ENCODE data around the gene ZSCAN25. TPM values are rescaled to one million over a fixed set of nuclear protein-coding genes. Genes with fewer than 3 reads are reported as not detected.

The ZSCAN25 gene
- total and polyA plus RNA-seq, 4 experiments from 2014 or later: 10.2 to 43.1 (median 29.4) TPM

DNA sequence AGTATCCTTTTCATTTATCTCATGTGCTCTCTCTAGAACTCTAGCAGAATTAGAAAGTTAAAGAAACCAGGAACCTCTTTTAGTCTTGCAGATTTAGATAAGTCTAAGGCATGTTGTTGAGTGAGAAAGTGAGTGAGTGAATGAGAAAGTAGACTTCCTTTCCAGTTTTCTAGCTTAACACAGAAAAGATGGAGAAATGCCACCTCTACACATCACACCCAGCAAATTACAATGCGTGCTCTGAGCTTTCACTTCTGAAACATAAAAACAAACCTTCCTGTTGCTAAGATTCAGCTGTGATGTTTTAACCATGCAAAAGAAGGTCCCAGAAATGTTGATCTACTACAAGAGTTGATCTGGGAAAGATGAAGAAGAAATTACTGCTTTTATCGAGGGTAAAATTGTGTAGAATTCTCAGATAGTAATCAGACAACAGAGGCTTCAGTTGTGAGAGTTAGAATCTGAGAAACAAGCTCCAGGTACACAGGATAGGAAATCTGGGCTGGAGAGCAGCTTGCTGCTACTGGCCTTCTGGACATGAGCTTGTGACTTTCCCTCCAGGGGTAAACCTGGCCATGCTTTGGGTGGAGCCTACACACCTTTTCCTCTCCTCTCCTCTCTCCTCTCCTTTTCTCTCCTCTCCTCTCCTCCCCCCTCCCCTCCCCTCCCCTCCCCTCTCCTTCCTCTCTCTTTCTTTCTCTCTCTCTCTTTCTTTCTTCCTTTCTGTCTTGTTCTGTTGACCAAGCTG, 58.4 kb downstream of the ZSCAN25 start:
- Mint-ChIP-seq H3K36me3 (peaks cover 0 to 5% of the 10 kb centered on the region in 2 donors), H3K4me1 (peaks cover 11 to 26% (median 17%) of the 10 kb centered on the region in 4 donors), H3K4me3 (peak overlapping the region in 6 of 8 donors; percentile 14 to 58 (median 36)), H3K27me3 (peaks cover 0 to under 1% of the 10 kb centered on the region in 2 donors), H3K9me3 (no peaks in the 10 kb centered on the region), H3K27ac (peak overlapping the region in 6 of 7 donors; percentile 54 to 96 (median 73))
- no peaks in the 10 kb centered on the region for H3K27me3 ChIP-seq (ENCODE audit: insufficient read depth, low read length)
- peaks cover 6% of the 10 kb centered on the region for H3K4me1 ChIP-seq (ENCODE audit: insufficient read depth, low read length)
- intact Hi-C loops (cut with micrococcal nuclease): no loop called here
- peak in 1 of 5 donors; percentile 5 for DNase-seq
- CTCF ChIA-PET (ENCODE audit: partially characterized antibody): no interaction called here
- H3K36me3 ChIP-seq (ENCODE audit: insufficient read depth, low read length): no peaks in the 10 kb centered on the region
- H3K4me3 ChIP-seq (ENCODE audit: low read length in 2 of 2): no peak overlapping the region
- no peak overlapping the region for H3K27ac ChIP-seq (ENCODE audit: low read depth, low read length)
- POLR2A ChIA-PET (ENCODE audit: partially characterized antibody): no interaction called here
- H3K9me3 ChIP-seq (ENCODE audit: control insufficient read depth in 1 of 2, low read length in 2 of 2): no peaks in the 10 kb centered on the region

DNA sequence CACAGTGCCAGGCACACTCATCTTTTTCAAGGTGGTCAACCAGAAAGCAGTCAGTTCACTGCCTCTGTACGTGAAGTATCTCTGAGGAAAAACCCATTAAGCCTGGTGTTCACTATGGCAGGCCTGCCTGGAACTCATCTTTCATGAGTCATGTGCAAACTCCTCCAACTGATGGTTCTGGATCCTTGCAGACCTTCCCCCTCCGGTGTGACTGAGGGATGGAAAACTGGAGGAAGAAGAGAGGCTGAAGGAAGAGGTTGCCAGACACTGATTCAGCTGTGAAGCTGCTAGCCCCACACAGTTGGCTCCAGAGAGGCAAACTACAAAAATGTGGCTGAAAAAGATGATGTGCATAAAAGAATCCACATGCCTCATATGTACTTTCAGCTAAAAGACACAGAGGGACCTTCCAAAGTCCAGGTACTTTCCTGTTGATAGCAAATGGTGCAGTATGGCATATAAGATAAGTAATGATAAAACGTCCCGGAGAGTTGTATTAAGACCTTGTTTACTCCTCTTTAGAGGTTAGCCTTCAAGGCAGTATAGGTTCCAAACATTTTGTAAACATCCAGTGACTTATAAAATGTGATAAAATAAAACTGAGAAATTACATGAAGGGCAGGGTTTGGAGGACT, 60.4 kb downstream of the ZSCAN25 start:
- H3K27ac Mint-ChIP-seq: peak overlapping the region in 1 of 7 donors; percentile 29
- no peaks in the 10 kb centered on the region for H3K36me3 ChIP-seq (ENCODE audit: insufficient read depth, low read length)
- peaks cover 0 to 5% of the 10 kb centered on the region in 2 donors for H3K27me3 Mint-ChIP-seq
- no peaks in the 10 kb centered on the region for H3K27me3 ChIP-seq (ENCODE audit: insufficient read depth, low read length)
- peaks cover 2 to 18% of the 10 kb centered on the region in 2 donors for H3K36me3 Mint-ChIP-seq
- H3K27ac ChIP-seq (ENCODE audit: low read depth, low read length): no peak overlapping the region
- H3K9me3 ChIP-seq (ENCODE audit: control insufficient read depth in 1 of 2, low read length in 2 of 2): no peaks in the 10 kb centered on the region
- no peak for DNase-seq
- intact Hi-C loops (cut with micrococcal nuclease): no loop called here
- H3K4me3 Mint-ChIP-seq: no peak overlapping the region
- ChIA-PET POLR2A (ENCODE audit: partially characterized antibody) (no interaction called here), CTCF (ENCODE audit: partially characterized antibody) (no interaction called here)
- H3K4me1 Mint-ChIP-seq: peaks cover 11 to 26% (median 17%) of the 10 kb centered on the region in 4 donors
- peaks cover 6% of the 10 kb centered on the region for H3K4me1 ChIP-seq (ENCODE audit: insufficient read depth, low read length)
- H3K4me3 ChIP-seq (ENCODE audit: low read length in 2 of 2): no peak overlapping the region
- H3K9me3 Mint-ChIP-seq: peaks cover 0 to 3% (median 0%) of the 10 kb centered on the region in 8 donors

DNA sequence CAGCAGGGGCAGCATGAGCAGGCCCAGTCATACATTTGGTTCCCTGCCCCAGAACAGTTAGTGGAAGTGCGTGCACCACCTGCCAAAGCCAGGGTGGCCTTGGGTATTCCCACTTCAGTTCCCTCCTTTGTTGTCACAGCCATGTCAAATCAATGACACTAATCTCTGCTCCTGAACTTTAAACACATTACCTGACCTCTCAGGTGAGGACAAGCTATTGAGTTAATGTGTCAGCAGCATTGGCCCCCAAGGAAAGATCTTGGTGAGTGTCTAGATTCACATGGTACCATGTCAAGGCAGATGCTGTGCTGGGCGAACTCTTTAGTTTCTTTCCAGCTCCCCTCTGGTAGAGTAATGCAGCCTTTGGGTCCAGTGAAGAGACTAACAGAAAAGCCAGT, 60.9 kb downstream of the ZSCAN25 start:
- Mint-ChIP-seq H3K4me1 (peaks cover 11 to 26% (median 16%) of the 10 kb centered on the region in 4 donors), H3K36me3 (peaks cover 2 to 24% of the 10 kb centered on the region in 2 donors), H3K27me3 (peaks cover 0 to 5% of the 10 kb centered on the region in 2 donors), H3K9me3 (peaks cover 0 to 4% (median 1%) of the 10 kb centered on the region in 8 donors), H3K27ac (no peak overlapping the region), H3K4me3 (no peak overlapping the region)
- Histone ChIP-seq H3K27ac (ENCODE audit: low read depth, low read length) (no peak overlapping the region), H3K27me3 (ENCODE audit: insufficient read depth, low read length) (no peaks in the 10 kb centered on the region), H3K9me3 (ENCODE audit: control insufficient read depth in 1 of 2, low read length in 2 of 2) (no peaks in the 10 kb centered on the region), H3K36me3 (ENCODE audit: insufficient read depth, low read length) (no peaks in the 10 kb centered on the region), H3K4me3 (ENCODE audit: low read length in 2 of 2) (no peak overlapping the region), H3K4me1 (ENCODE audit: insufficient read depth, low read length) (peaks cover 6% of the 10 kb centered on the region)
- no peak for DNase-seq
- POLR2A ChIA-PET (ENCODE audit: partially characterized antibody): no interaction called here
- CTCF ChIA-PET (ENCODE audit: partially characterized antibody): no interaction called here
- intact Hi-C loops (cut with micrococcal nuclease): no loop called here

DNA sequence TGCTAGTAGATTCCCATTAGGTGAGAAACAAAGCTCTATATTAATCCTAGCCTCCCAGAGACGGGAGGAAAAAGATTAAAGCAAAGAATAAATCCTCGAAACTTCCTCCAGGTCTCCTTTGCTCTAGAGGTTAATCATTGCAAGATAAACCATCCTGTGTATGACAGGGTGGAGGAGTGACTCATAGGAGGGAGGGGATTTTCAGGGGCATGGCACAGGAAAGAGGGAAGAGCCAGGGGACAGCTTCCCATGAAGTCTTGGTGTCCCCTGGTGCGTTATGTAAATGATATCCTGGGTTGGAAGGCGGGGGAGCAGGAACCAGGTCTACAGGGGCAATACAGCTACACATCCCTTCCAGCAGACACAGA, 62.3 kb downstream of the ZSCAN25 start:
- Histone ChIP-seq H3K4me1 (ENCODE audit: insufficient read depth, low read length) (peaks cover 6% of the 10 kb centered on the region), H3K36me3 (ENCODE audit: insufficient read depth, low read length) (no peaks in the 10 kb centered on the region), H3K4me3 (ENCODE audit: low read length in 2 of 2) (no peak overlapping the region), H3K27me3 (ENCODE audit: insufficient read depth, low read length) (no peaks in the 10 kb centered on the region), H3K27ac (ENCODE audit: low read depth, low read length) (no peak overlapping the region), H3K9me3 (ENCODE audit: control insufficient read depth in 1 of 2, low read length in 2 of 2) (no peaks in the 10 kb centered on the region)
- ChIA-PET POLR2A (ENCODE audit: partially characterized antibody) (no interaction called here), CTCF (ENCODE audit: partially characterized antibody) (no interaction called here)
- Mint-ChIP-seq H3K9me3 (peaks cover 0 to 5% (median 1%) of the 10 kb centered on the region in 8 donors), H3K36me3 (peaks cover 4 to 33% of the 10 kb centered on the region in 2 donors), H3K4me1 (peaks cover 11 to 19% (median 16%) of the 10 kb centered on the region in 4 donors), H3K27ac (no peak overlapping the region), H3K4me3 (no peak overlapping the region), H3K27me3 (peaks cover 5% of the 10 kb centered on the region in 2 donors)
- intact Hi-C loops (cut with micrococcal nuclease): no loop called here
- no peak for DNase-seq

DNA sequence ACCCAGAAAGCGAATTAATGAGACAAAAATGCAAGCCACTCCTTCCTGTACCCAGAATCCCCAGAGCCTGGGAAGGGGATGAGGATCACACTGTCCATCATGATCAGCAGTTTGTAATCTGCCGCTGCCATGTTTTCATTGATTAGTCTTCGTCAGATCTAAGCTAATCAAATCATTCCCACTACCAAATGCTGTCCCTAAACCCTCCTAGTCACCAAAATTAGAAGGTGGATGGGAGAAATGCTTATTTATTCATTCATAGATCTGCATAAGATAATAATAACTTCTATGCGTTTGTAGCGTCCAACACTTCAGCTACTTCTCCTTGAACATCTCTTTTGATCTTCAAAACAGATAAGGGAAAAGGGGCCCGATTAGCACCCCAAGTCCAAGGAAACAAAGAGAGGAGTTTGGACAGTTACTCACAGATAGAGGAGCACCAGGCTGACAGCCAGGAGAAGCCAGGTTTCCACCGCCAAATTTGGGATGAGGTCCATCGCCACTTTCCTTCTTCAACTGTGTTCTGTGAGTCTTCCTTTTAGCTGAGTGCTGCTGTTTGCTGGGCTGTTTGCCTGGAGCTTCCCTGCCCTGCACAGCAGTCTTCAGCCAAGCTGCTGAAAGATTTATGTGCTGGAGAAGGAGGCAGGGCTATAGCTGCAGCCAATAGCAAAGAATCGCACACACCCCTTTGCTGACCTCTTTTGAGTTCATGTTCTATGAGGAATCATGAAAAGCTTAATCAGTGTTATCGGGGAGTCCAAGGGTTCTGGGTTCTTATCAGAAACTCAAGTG, 62.9 kb downstream of the ZSCAN25 start, which contains the start of gene CYP3A5:
CYP3A5 (minus strand) TSS at position 597 of the 792 bp plus-strand sequence; CDS start at position 497, 100 bp downstream.
- no peak within 1 kb of the TSS for H3K4me3 Mint-ChIP-seq
- H3K27ac Mint-ChIP-seq: peak within 1 kb of the TSS in 1 of 7 donors; percentile 55
- no peaks in the 10 kb centered on the region for H3K36me3 ChIP-seq (ENCODE audit: insufficient read depth, low read length)
- H3K27me3 ChIP-seq (ENCODE audit: insufficient read depth, low read length): no peaks in the 10 kb centered on the region
- intact Hi-C loops (cut with micrococcal nuclease): no loop called here
- DNase-seq: no peak
- ChIA-PET CTCF (ENCODE audit: partially characterized antibody) (no interaction called here), POLR2A (ENCODE audit: partially characterized antibody) (no interaction called here)
- H3K27me3 Mint-ChIP-seq: peaks cover 5% of the 10 kb centered on the region in 2 donors
- no peak within 1 kb of the TSS for H3K27ac ChIP-seq (ENCODE audit: low read depth, low read length)
- peaks cover 0 to 5% (median 1%) of the 10 kb centered on the region in 8 donors for H3K9me3 Mint-ChIP-seq
- peaks cover 4 to 33% of the 10 kb centered on the region in 2 donors for H3K36me3 Mint-ChIP-seq
- H3K9me3 ChIP-seq (ENCODE audit: control insufficient read depth in 1 of 2, low read length in 2 of 2): no peaks in the 10 kb centered on the region
- H3K4me1 ChIP-seq (ENCODE audit: insufficient read depth, low read length): peaks cover 6% of the 10 kb centered on the region
- H3K4me1 Mint-ChIP-seq: peaks cover 9 to 14% (median 13%) of the 10 kb centered on the region in 4 donors
- H3K4me3 ChIP-seq (ENCODE audit: low read length in 2 of 2): no peak within 1 kb of the TSS

Other genes starting within 250 kb of the ZSCAN25 start
- gene ARPC1B, start 242.2 kb upstream of the ZSCAN25 start, total RNA-seq: 100 to 1,000 TPM; 188 to 191 TPM
- 100 to 1,000 TPM; 862 to 906 TPM for gene ARPC1B, start 242.2 kb upstream of the ZSCAN25 start, polyA plus RNA-seq
- gene PDAP1, start 208.3 kb upstream of the ZSCAN25 start, total RNA-seq: 10 to 100 TPM; 66.0 to 67.0 TPM
- gene PDAP1, start 208.3 kb upstream of the ZSCAN25 start, polyA plus RNA-seq: 10 to 100 TPM; 21.5 to 27.7 TPM
- gene BUD31, start 208.0 kb upstream of the ZSCAN25 start, total RNA-seq: 10 to 100 TPM; 60.0 to 61.3 TPM
- gene BUD31, start 208.0 kb upstream of the ZSCAN25 start, polyA plus RNA-seq: 100 to 1,000 TPM; 163 to 175 TPM
- gene PTCD1, start 178.1 kb upstream of the ZSCAN25 start, total RNA-seq: 1 to 10 TPM; 7.4 to 7.7 TPM
- 1 to 10 TPM in 1 of 2 donors, under 1 TPM in 1; 1.00 to 4.0 TPM for gene PTCD1, start 178.1 kb upstream of the ZSCAN25 start, polyA plus RNA-seq
- 10 to 100 TPM; 49.2 to 54.7 TPM for gene CPSF4, start 178.0 kb upstream of the ZSCAN25 start, total RNA-seq
- gene CPSF4, start 178.0 kb upstream of the ZSCAN25 start, polyA plus RNA-seq: 10 to 100 TPM; 21.9 to 26.8 TPM
- gene ATP5MF, start 150.8 kb upstream of the ZSCAN25 start, total RNA-seq: 100 to 1,000 TPM; 155 to 160 TPM
- 100 to 1,000 TPM; 371 to 438 TPM for gene ATP5MF, start 150.8 kb upstream of the ZSCAN25 start, polyA plus RNA-seq
- gene ZNF789, start 144.1 kb upstream of the ZSCAN25 start, total RNA-seq: 10 to 100 TPM; 20.8 to 21.2 TPM
- gene ZNF789, start 144.1 kb upstream of the ZSCAN25 start, polyA plus RNA-seq: 1 to 10 TPM; 7.6 to 8.2 TPM
- 10 to 100 TPM; 85.7 to 88.6 TPM for gene ZNF394, start 116.7 kb upstream of the ZSCAN25 start, total RNA-seq
- 10 to 100 TPM; 64.5 to 85.6 TPM for gene ZNF394, start 116.7 kb upstream of the ZSCAN25 start, polyA plus RNA-seq
- gene ZKSCAN5, start 112.3 kb upstream of the ZSCAN25 start, total RNA-seq: 1 to 10 TPM; 8.8 to 9.3 TPM
- gene ZKSCAN5, start 112.3 kb upstream of the ZSCAN25 start, polyA plus RNA-seq: 1 to 10 TPM; 2.5 to 7.0 TPM
- 10 to 100 TPM; 12.9 to 13.0 TPM for gene FAM200A, start 64.8 kb upstream of the ZSCAN25 start, total RNA-seq
- gene FAM200A, start 64.8 kb upstream of the ZSCAN25 start, polyA plus RNA-seq: 1 to 10 TPM; 1.6 to 5.9 TPM
- 100 to 1,000 TPM; 137 to 150 TPM for gene ZNF655, start 58.3 kb upstream of the ZSCAN25 start, total RNA-seq
- gene ZNF655, start 58.3 kb upstream of the ZSCAN25 start, polyA plus RNA-seq: 10 to 100 TPM; 66.8 to 74.0 TPM
- 1 to 10 TPM; 1.0 to 1.1 TPM for gene TMEM225B, start 18.7 kb upstream of the ZSCAN25 start, total RNA-seq
- under 1 TPM; 0.61 to 0.98 TPM for gene TMEM225B, start 18.7 kb upstream of the ZSCAN25 start, polyA plus RNA-seq
- gene CYP3A5, start 63.0 kb downstream of the ZSCAN25 start, total RNA-seq: not detected
- under 1 TPM; 0.19 to 0.45 TPM for gene CYP3A5, start 63.0 kb downstream of the ZSCAN25 start, polyA plus RNA-seq
- gene CYP3A7, start 118.2 kb downstream of the ZSCAN25 start, total RNA-seq: not detected
- gene CYP3A7, start 118.2 kb downstream of the ZSCAN25 start, polyA plus RNA-seq: under 1 TPM in 1 of 2 donors, not detected in 1; 0.07 TPM
- not detected for gene CYP3A4, start 167.2 kb downstream of the ZSCAN25 start, total RNA-seq
- not detected for gene CYP3A4, start 167.2 kb downstream of the ZSCAN25 start, polyA plus RNA-seq
- not detected for gene CYP3A43, start 211.1 kb downstream of the ZSCAN25 start, total RNA-seq
- gene CYP3A43, start 211.1 kb downstream of the ZSCAN25 start, polyA plus RNA-seq: not detected

Data from CD4-positive, alpha-beta memory T cell (primary cell).